HepG2 (cell line): ENCODE results near the gene DEPDC5. TPM values are rescaled to one million over a fixed set of nuclear protein-coding genes. Genes with fewer than 3 reads are reported as not detected.

Experiments
- ATF5 ChIP-seq: sonication (generic); formaldehyde crosslinking; IDR thresholded peaks from 2 replicates; pipeline ENCODE4 v1.4.0; 2020; ENCODE audit warnings: mild to moderate bottlenecking, low read depth, missing genetic modification reagents
- CREB3 ChIP-seq: sonication (generic); formaldehyde crosslinking; IDR thresholded peaks from 2 replicates; pipeline ENCODE4 v1.5.0; 2020; ENCODE audit warnings: missing genetic modification reagents
- HOXA7 ChIP-seq: sonication (generic); formaldehyde crosslinking; IDR thresholded peaks from 2 replicates; pipeline ENCODE4 v1.8.1; 2022; ENCODE audit warnings: mild to moderate bottlenecking, missing genetic modification reagents, moderate library complexity
- KAT8 ChIP-seq: IDR thresholded peaks from 2 replicates; pipeline ENCODE4 v1.6.1; 2016; ENCODE audit warnings: missing genetic modification reagents, missing compliant biosample characterization
- LCORL ChIP-seq, 2 experiments: fragments of 450-650 bp in 1 of 2; sonication (generic) in 1 of 2; formaldehyde crosslinking in 1 of 2; IDR thresholded peaks; 2 replicates each; pipeline versions ENCODE4 v1.5.0 to v1.6.1; 2017 to 2020; ENCODE audit warnings: antibody characterized with exemption in 1 of 2, missing genetic modification reagents in 1 of 2
- ONECUT2 ChIP-seq: sonication (generic); formaldehyde crosslinking; IDR thresholded peaks from 2 replicates; pipeline ENCODE4 v1.4.0; 2020; ENCODE audit warnings: missing genetic modification reagents
- PAXIP1 ChIP-seq: sonication (generic); formaldehyde crosslinking; conservative IDR thresholded peaks from 2 replicates; pipeline ENCODE4 v1.4.0; 2020; ENCODE audit warnings: mild to moderate bottlenecking, missing genetic modification reagents, moderate library complexity
- PBX3 ChIP-seq: sonication (generic); formaldehyde crosslinking; IDR thresholded peaks from 2 replicates; pipeline ENCODE4 v1.8.1; 2023; ENCODE audit warnings: missing genetic modification reagents, inconsistent platforms, borderline replicate concordance
- TFDP2 ChIP-seq: sonication (generic); formaldehyde crosslinking; IDR thresholded peaks from 2 replicates; pipeline ENCODE4 v1.4.0; 2020; ENCODE audit warnings: missing genetic modification reagents
- ZBED4 ChIP-seq: sonication (generic); formaldehyde crosslinking; IDR thresholded peaks from 2 replicates; pipeline ENCODE4 v1.4.0; 2020; ENCODE audit warnings: missing genetic modification reagents, borderline replicate concordance
- ZNF17 ChIP-seq: sonication (generic); formaldehyde crosslinking; IDR thresholded peaks from 2 replicates; pipeline ENCODE4 v1.5.0; 2020; ENCODE audit warnings: mild to moderate bottlenecking, missing genetic modification reagents
- ZNF367 ChIP-seq: sonication (generic); formaldehyde crosslinking; IDR thresholded peaks from 2 replicates; pipeline ENCODE4 v1.4.0; 2020; ENCODE audit warnings: missing genetic modification reagents, borderline replicate concordance
- ZNF484 ChIP-seq: sonication (generic); formaldehyde crosslinking; IDR thresholded peaks from 2 replicates; pipeline ENCODE4 v1.5.1; 2020; ENCODE audit warnings: mild to moderate bottlenecking, low read depth, missing genetic modification reagents, borderline replicate concordance
- ZNF660 ChIP-seq: sonication (generic); formaldehyde crosslinking; IDR thresholded peaks from 2 replicates; pipeline ENCODE4 v1.5.1; 2020; ENCODE audit warnings: mild to moderate bottlenecking, low read depth, missing genetic modification reagents, borderline replicate concordance
- ZNF674 ChIP-seq: sonication (generic); formaldehyde crosslinking; IDR thresholded peaks from 2 replicates; pipeline ENCODE4 v1.5.0; 2020; ENCODE audit warnings: low read depth, mild to moderate bottlenecking, missing genetic modification reagents
- polyA plus RNA-seq, 8 experiments: library from polyadenylated mRNA; depleted of rRNA in 3 of 8; stranded (reverse) in 7 of 8; unstranded in 1 of 8; fragments of >200 nt; fragmentation: Illumina TruSeq in 4 of 8; extraction: Trizol in 4 of 8; gene quantifications; 2 replicates each; pipeline versions ENCODE4 v1.2.1 to v1.2.3, GENCODE V29; 2011 to 2016; ENCODE audit warnings: low read depth in 4 of 8, missing spikeins in 1 of 8, mixed read lengths in 1 of 8; ENCODE audit not compliant: insufficient read depth in 1 of 8
- total RNA-seq, 5 experiments: library from RNA; depleted of rRNA; stranded (reverse); fragments of >200 nt; fragmentation: Illumina TruSeq; extraction: Trizol; gene quantifications; 2 replicates each; pipeline ENCODE4 v1.2.3, GENCODE V29; 2016; ENCODE audit warnings: low read depth in 1 of 5

Gene DEPDC5
- total and polyA plus RNA-seq, 2 of the 13 experiments (the other 11 are each of a cell fraction or from before 2014, with no cell fraction given) = 9.8 to 12.4 TPM

GRCh38 chr22:31749636-31750364, 4.0 kb upstream of the DEPDC5 start, which contains the start of gene PRR14L (continued):
- TF ChIP-seq ZNF367 (CRISPR knock-in tag) = no peak
- no peak for TF ChIP-seq ZNF484 (CRISPR knock-in tag)
- peak; percentile 58 for TF ChIP-seq PAXIP1
- TF ChIP-seq ZNF674 (CRISPR knock-in tag) = no peak
- TF ChIP-seq ZNF660 = no peak
- TF ChIP-seq CREB3 (CRISPR knock-in tag) = no peak
- no peak for TF ChIP-seq LCORL (IDR thresholded peaks at IDR 0.05)
- TF ChIP-seq LCORL (CRISPR knock-in tag; IDR thresholded peaks at IDR 0.05) = peak; percentile 74
- TF ChIP-seq HOXA7 (CRISPR knock-in tag) = no peak
- peak; percentile 98 for TF ChIP-seq KAT8
- no peak for TF ChIP-seq ONECUT2 (CRISPR knock-in tag)
- TF ChIP-seq PBX3 (CRISPR knock-in tag) = no peak
- TF ChIP-seq ZBED4 = peak; percentile 57; the same call in 1 of the 2 replicates
- no peak for TF ChIP-seq ATF5 (CRISPR knock-in tag)
- 0 out of 2 replicates have a peak, but pooled peaks have one; percentile 51 for TF ChIP-seq ZNF17 (CRISPR knock-in tag)
- peak; percentile 87 for TF ChIP-seq TFDP2 (CRISPR knock-in tag)
